GM23338 (cell line): ENCODE data around the gene ICAM5. TPM values are rescaled to one million over a fixed set of nuclear protein-coding genes. Genes with fewer than 3 reads are reported as not detected.

Experiments
- ATAC-seq: fragments of 200-7000 bp; cut with Tn5 transposase; 3 replicates; pipeline ENCODE4 v1.9.1; 2020
- DNase-seq: peaks from one replicate; pipeline ENCODE4 v3.0.0-alpha.2; 2015; ENCODE audit warnings: low spot score
- H2AFZ ChIP-seq: fragments of 200-600 bp; sonication (generic); 2 replicates; pipeline ENCODE4 v1.8.0; 2016; ENCODE audit warnings: antibody characterized with exemption, mild to moderate bottlenecking, moderate library complexity
- H3F3A ChIP-seq: fragments of 200-600 bp; sonication (generic); replicated peaks from 2 replicates; pipeline ENCODE4 v1.8.0; 2017; ENCODE audit warnings: antibody characterized with exemption, mixed run types, low read depth
- H3K27ac ChIP-seq: fragments of 200-600 bp; sonication (generic); 2 replicates; pipeline ENCODE4 v1.6.1; 2016; ENCODE audit warnings: low read depth
- H3K27me3 ChIP-seq: fragments of 200-600 bp; sonication (generic); 2 replicates; pipeline ENCODE4 v1.8.0; 2016; ENCODE audit warnings: mild to moderate bottlenecking, mixed run types, moderate library complexity; ENCODE audit not compliant: insufficient read depth
- H3K36me3 ChIP-seq: fragments of 200-600 bp; sonication (generic); 2 replicates; pipeline ENCODE4 v1.8.0; 2016; ENCODE audit warnings: mild to moderate bottlenecking; ENCODE audit not compliant: insufficient read depth
- H3K4me1 ChIP-seq: fragments of 200-600 bp; sonication (generic); 2 replicates; pipeline ENCODE4 v1.8.0; 2016; ENCODE audit warnings: mild to moderate bottlenecking, moderate library complexity; ENCODE audit not compliant: insufficient read depth
- H3K4me2 ChIP-seq: fragments of 200-600 bp; sonication (generic); 2 replicates; pipeline ENCODE4 v1.7.1; 2017; ENCODE audit warnings: mixed run types
- H3K4me3 ChIP-seq: fragments of 200-600 bp; sonication (generic); 2 replicates; pipeline ENCODE4 v1.6.1; 2016; ENCODE audit warnings: mixed run types
- H3K79me2 ChIP-seq: fragments of 200-600 bp; sonication (generic); replicated peaks from 2 replicates; pipeline ENCODE4 v1.8.0; 2017; ENCODE audit warnings: mild to moderate bottlenecking; ENCODE audit not compliant: insufficient read depth
- H3K9me2 ChIP-seq: fragments of 200-600 bp; sonication (generic); 2 replicates; pipeline ENCODE4 v1.8.0; 2017; ENCODE audit not compliant: insufficient read depth
- H4K20me1 ChIP-seq: fragments of 200-600 bp; sonication (generic); replicated peaks from 2 replicates; pipeline ENCODE4 v1.8.0; 2017; ENCODE audit warnings: mild to moderate bottlenecking; ENCODE audit not compliant: insufficient read depth
- H3K27ac Mint-ChIP-seq: 2 replicates; pipeline ENCODE4 v1.8.0; 2020; ENCODE audit warnings: inconsistent platforms, mild to moderate bottlenecking, moderate library complexity, mixed read lengths
- H3K27me3 Mint-ChIP-seq: 3 replicates; pipeline ENCODE4 v1.8.0; 2022; ENCODE audit warnings: low read depth, mild to moderate bottlenecking, moderate library complexity, mixed read lengths, inconsistent platforms; ENCODE audit not compliant: insufficient read depth, poor library complexity
- H3K36me3 Mint-ChIP-seq: 3 replicates; pipeline ENCODE4 v1.8.0; 2021; ENCODE audit warnings: low read depth, mild to moderate bottlenecking, inconsistent platforms, moderate library complexity, mixed read lengths
- H3K4me1 Mint-ChIP-seq: 3 replicates; pipeline ENCODE4 v1.8.0; 2020; ENCODE audit warnings: mild to moderate bottlenecking, inconsistent platforms, mixed read lengths
- H3K4me3 Mint-ChIP-seq: 3 replicates; pipeline ENCODE4 v1.8.0; 2021; ENCODE audit warnings: moderate library complexity, mild to moderate bottlenecking, inconsistent platforms, mixed read lengths
- H3K9me3 Mint-ChIP-seq: 3 replicates; pipeline ENCODE4 v1.8.0; 2020; ENCODE audit warnings: moderate library complexity, mild to moderate bottlenecking, inconsistent platforms, mixed read lengths
- CTCF ChIP-seq, 2 experiments: fragments of 200-600 bp in 1 of 2; sonication (generic) in 1 of 2; conservative IDR thresholded peaks; 2 replicates each; pipeline versions ENCODE4 v1.5.1 to v1.6.1; 2016 to 2017; ENCODE audit warnings: antibody characterized with exemption in 2 of 2, low read depth in 2 of 2, mild to moderate bottlenecking in 2 of 2, moderate library complexity in 1 of 2
- JUNB ChIP-seq: IDR thresholded peaks from one replicate; pipeline ENCODE4 v1.6.1; 2016; ENCODE audit warnings: antibody characterized with exemption; ENCODE audit not compliant: unreplicated experiment
- STAT1 ChIP-seq: IDR thresholded peaks from one replicate; pipeline ENCODE4 v1.6.1; 2016; ENCODE audit warnings: antibody characterized with exemption; ENCODE audit not compliant: unreplicated experiment
- ZNF331 ChIP-seq: fragments of 250-450 bp; sonication (Bioruptor Pico); IDR thresholded peaks from 2 replicates; pipeline ENCODE4 v1.5.0; 2020; ENCODE audit warnings: low read depth, mild to moderate bottlenecking, moderate library complexity
- ZNF462 ChIP-seq: fragments of 250-450 bp; sonication (Bioruptor Pico); IDR thresholded peaks from 2 replicates; pipeline ENCODE4 v1.5.0; 2020; ENCODE audit warnings: mild to moderate bottlenecking, moderate library complexity
- polyA plus RNA-seq: library from polyadenylated mRNA; unstranded; fragments of >200 nt; fragmentation: Nextera tagmentation; extraction: Ambion mirVana; gene quantifications from 2 replicates; pipeline ENCODE4 v1.2.1, GENCODE V29; 2016
- total RNA-seq: library from RNA; depleted of rRNA; stranded (reverse); fragments of >200 nt; shearing (Covaris generic); gene quantifications from 2 replicates; pipeline ENCODE4 v1.2.3, GENCODE V29; 2014

Gene ICAM5
- total and polyA plus RNA-seq, 2 experiments from 2014 or later: 0.47 to 4.6 TPM

GRCh38 chr19:10254244-10254643, 35.5 kb upstream of the ICAM5 start:
- Mint-ChIP-seq H3K4me3 (peak overlapping the region; percentile 99; the same call in 1 of the 3 replicates), H3K36me3 (peaks cover 51% of the 10 kb centered on the region), H3K9me3 (peaks cover 2% of the 10 kb centered on the region; the same call in 2 of the 3 replicates), H3K27me3 (peaks cover 13% of the 10 kb centered on the region), H3K4me1 (peaks cover 4% of the 10 kb centered on the region), H3K27ac (no peak overlapping the region)
- TF ChIP-seq ZNF331 (CRISPR knock-in tag) (no peak), ZNF462 (CRISPR knock-in tag) (no peak), STAT1 (no peak)
- Histone ChIP-seq H3F3A (peaks cover 9% of the 10 kb centered on the region), H3K27me3 (no peaks in the 10 kb centered on the region), H3K4me2 (no peak overlapping the region), H3K36me3 (peaks cover 10% of the 10 kb centered on the region), H4K20me1 (peaks cover 6% of the 10 kb centered on the region; the same call in 1 of the 2 replicates), H2AFZ (no peak overlapping the region), H3K4me1 (no peaks in the 10 kb centered on the region), H3K9me2 (no peaks in the 10 kb centered on the region), H3K27ac (no peak overlapping the region), H3K4me3 (no peak overlapping the region), H3K79me2 (peaks cover 11% of the 10 kb centered on the region)
- no peak for DNase-seq
- ATAC-seq: no peak

GRCh38 chr19:10255358-10255757, 34.4 kb upstream of the ICAM5 start:
- no peak overlapping the region for H3K27ac Mint-ChIP-seq
- no peak for ATAC-seq
- H3K9me3 Mint-ChIP-seq: peaks cover 2% of the 10 kb centered on the region; the same call in 2 of the 3 replicates
- TF ChIP-seq CTCF (conservative IDR thresholded peaks at IDR 0.05; ENCODE audit: low read depth in 2 of 2) (no peak), JUNB (no peak)

More at GRCh38 chr19:10255358-10255757, 34.4 kb upstream of the ICAM5 start:
- peaks cover 11% of the 10 kb centered on the region for H3K79me2 ChIP-seq
- Mint-ChIP-seq H3K36me3 (peaks cover 51% of the 10 kb centered on the region), H3K27me3 (peaks cover 12% of the 10 kb centered on the region), H3K4me1 (peaks cover 4% of the 10 kb centered on the region), H3K4me3 (no peak overlapping the region)
- no peaks in the 10 kb centered on the region for H3K9me2 ChIP-seq
- no peak overlapping the region for H3K4me3 ChIP-seq
- peaks cover 10% of the 10 kb centered on the region for H3K36me3 ChIP-seq
- DNase-seq: no peak
- H3K4me2 ChIP-seq: no peak overlapping the region
- H3F3A ChIP-seq: peaks cover 9% of the 10 kb centered on the region
- H2AFZ ChIP-seq: no peak overlapping the region
- H4K20me1 ChIP-seq: peaks cover 6% of the 10 kb centered on the region; the same call in 1 of the 2 replicates
- no peaks in the 10 kb centered on the region for H3K4me1 ChIP-seq
- H3K27me3 ChIP-seq: no peaks in the 10 kb centered on the region
- no peak overlapping the region for H3K27ac ChIP-seq
